ENCODE results near the gene SH3RF2.

Gene SH3RF2

GRCh38 chr5:145978708-145979107 lies 42.3 kb downstream of the SH3RF2 start:
- no peak overlapping the region for H3K4me3 ChIP-seq (ENCODE audit: low read depth, low read length)
- TF ChIP-seq CTCF (IDR thresholded peaks at IDR 0.05; ENCODE audit: low read depth, low read length) = no peak

- H3K4me3 ChIP-seq (ENCODE audit: low read depth, low read length) = no peak overlapping the region
- TF ChIP-seq CTCF (IDR thresholded peaks at IDR 0.05; ENCODE audit: low read depth, low read length) = no peak
These were observed 43.2 kb downstream of the SH3RF2 start for GRCh38 chr5:145979270-145980223.

GRCh38 chr5:145980259-145980658 lies 43.9 kb downstream of the SH3RF2 start:
- TF ChIP-seq CTCF (IDR thresholded peaks at IDR 0.05; ENCODE audit: low read depth, low read length) = no peak
- H3K4me3 ChIP-seq (ENCODE audit: low read depth, low read length) = no peak overlapping the region

- no peak for TF ChIP-seq CTCF (IDR thresholded peaks at IDR 0.05; ENCODE audit: low read depth, low read length)
- no peak overlapping the region for H3K4me3 ChIP-seq (ENCODE audit: low read depth, low read length)
These were observed 44.3 kb downstream of the SH3RF2 start for GRCh38 chr5:145980718-145981117.

GRCh38 chr5:145981589-145982571 lies 45.5 kb downstream of the SH3RF2 start:
- no peak for TF ChIP-seq CTCF (IDR thresholded peaks at IDR 0.05; ENCODE audit: low read depth, low read length)
- no peak overlapping the region for H3K4me3 ChIP-seq (ENCODE audit: low read depth, low read length)

GRCh38 chr5:145982572-145983318 lies 46.4 kb downstream of the SH3RF2 start:
- no peak overlapping the region for H3K4me3 ChIP-seq (ENCODE audit: low read depth, low read length)
- no peak for TF ChIP-seq CTCF (IDR thresholded peaks at IDR 0.05; ENCODE audit: low read depth, low read length)

Measured in WI38 (cell line).